Neural cell (in vitro differentiated cells): ENCODE data around the gene APP. TPM values are rescaled to one million over a fixed set of nuclear protein-coding genes. Genes with fewer than 3 reads are reported as not detected.
"Not testable (repeated sequence)": the region's sequence is repeated elsewhere in the genome, so short reads cannot be mapped to it uniquely, and the experiment has no call there.

Source experiments
- H2AFZ ChIP-seq: fragments of 200-600, 300-800 bp; sonication (generic), shearing (Covaris generic); 2 replicates; pipeline ENCODE4 v1.6.0; 2014; ENCODE audit warnings: low read depth, mild to moderate bottlenecking, antibody characterized with exemption, low read length, moderate library complexity
- H3F3A ChIP-seq: fragments of 200-600 bp; shearing (Covaris generic); 2 replicates; pipeline ENCODE4 v1.6.1; 2016; ENCODE audit warnings: mild to moderate bottlenecking, moderate library complexity, mixed read lengths, antibody characterized with exemption, low read length; ENCODE audit not compliant: insufficient read depth, poor library complexity, severe bottlenecking
- H3K27ac ChIP-seq: fragments of 200-600, 300-800 bp; sonication (generic), shearing (Covaris generic); 2 replicates; pipeline ENCODE4 v1.5.1; 2014; ENCODE audit warnings: mild to moderate bottlenecking, low read length, moderate library complexity
- H3K27me3 ChIP-seq: fragments of 300-800, 200-600 bp; sonication (generic), shearing (Covaris generic); 2 replicates; pipeline ENCODE4 v1.6.0; 2014; ENCODE audit warnings: mild to moderate bottlenecking, low read depth, low read length, moderate library complexity; ENCODE audit not compliant: insufficient read depth
- H3K36me3 ChIP-seq: fragments of 300-800, 200-600 bp; sonication (generic), shearing (Covaris generic); 2 replicates; pipeline ENCODE4 v1.5.1; 2014; ENCODE audit warnings: mild to moderate bottlenecking, antibody characterized with exemption, low read length, moderate library complexity; ENCODE audit not compliant: insufficient read depth
- H3K4me2 ChIP-seq: fragments of 300-800, 200-600 bp; sonication (generic), shearing (Covaris generic); 2 replicates; pipeline ENCODE4 v1.6.0; 2014; ENCODE audit warnings: mild to moderate bottlenecking, low read length
- H3K4me3 ChIP-seq: fragments of 300-800, 200-600 bp; sonication (generic), shearing (Covaris generic); 2 replicates; pipeline ENCODE4 v1.5.1; 2014; ENCODE audit warnings: mild to moderate bottlenecking, low read length, moderate library complexity
- H3K79me2 ChIP-seq: fragments of 200-600 bp; shearing (Covaris generic); replicated peaks from 2 replicates; pipeline ENCODE4 v1.6.0; 2014; ENCODE audit warnings: mild to moderate bottlenecking, low read length, moderate library complexity; ENCODE audit not compliant: insufficient read depth
- H3K9ac ChIP-seq: fragments of 300-800, 200-600 bp; sonication (generic), shearing (Covaris generic); 2 replicates; pipeline ENCODE4 v1.6.1; 2016; ENCODE audit warnings: mild to moderate bottlenecking, low read length, mixed read lengths
- H3K9me2 ChIP-seq: fragments of 200-600 bp; shearing (Covaris generic); 2 replicates; pipeline ENCODE4 v1.6.1; 2016; ENCODE audit warnings: mild to moderate bottlenecking, low read length, mixed read lengths; ENCODE audit not compliant: insufficient read depth
- H3K9me3 ChIP-seq: fragments of 200-600, 300-800 bp; sonication (generic), shearing (Covaris generic); 2 replicates; pipeline ENCODE4 v1.6.1; 2016; ENCODE audit warnings: mild to moderate bottlenecking, mixed run types, low read length, moderate library complexity, mixed read lengths
- H4K20me1 ChIP-seq: fragments of 200-600 bp; shearing (Covaris generic); 2 replicates; pipeline ENCODE4 v1.6.1; 2016; ENCODE audit warnings: mild to moderate bottlenecking, mixed run types; ENCODE audit not compliant: insufficient read depth
- CTCF ChIP-seq: fragments of 450-650 bp; IDR thresholded peaks from 2 replicates; pipeline ENCODE4 v1.5.1; 2014; ENCODE audit warnings: antibody characterized with exemption, mild to moderate bottlenecking, moderate library complexity; ENCODE audit not compliant: poor library complexity, severe bottlenecking
- EP300 ChIP-seq: fragments of 450-650 bp; conservative IDR thresholded peaks from 2 replicates; pipeline ENCODE4 v1.6.1; 2014; ENCODE audit warnings: antibody characterized with exemption, mild to moderate bottlenecking, moderate library complexity; ENCODE audit not compliant: poor library complexity, severe bottlenecking
- EZH2 ChIP-seq: fragments of 200-600, 300-800 bp; shearing (Covaris generic), sonication (generic); IDR thresholded peaks from 2 replicates; pipeline ENCODE4 v1.6.1; 2014; ENCODE audit warnings: antibody characterized with exemption, low read length, borderline replicate concordance, mild to moderate bottlenecking; ENCODE audit not compliant: insufficient read depth, poor library complexity, severe bottlenecking
- MXI1 ChIP-seq: fragments of 450-650 bp; conservative IDR thresholded peaks from 2 replicates; pipeline ENCODE4 v1.6.1; 2014; ENCODE audit warnings: antibody characterized with exemption, mild to moderate bottlenecking; ENCODE audit not compliant: poor library complexity, severe bottlenecking
- POLR2AphosphoS5 ChIP-seq: IDR thresholded peaks from 2 replicates; pipeline ENCODE4 v1.6.1; 2012
- RAD21 ChIP-seq: fragments of 450-650 bp; conservative IDR thresholded peaks from 2 replicates; pipeline ENCODE4 v1.6.1; 2014; ENCODE audit warnings: antibody characterized with exemption, mild to moderate bottlenecking, moderate library complexity
- REST ChIP-seq: IDR thresholded peaks from 2 replicates; pipeline ENCODE4 v1.6.1; 2012; ENCODE audit warnings: borderline replicate concordance
- SMC3 ChIP-seq: fragments of 450-650 bp; conservative IDR thresholded peaks from 2 replicates; pipeline ENCODE4 v1.6.1; 2014; ENCODE audit warnings: antibody characterized with exemption, mild to moderate bottlenecking, moderate library complexity; ENCODE audit not compliant: poor library complexity
- TAF1 ChIP-seq: IDR thresholded peaks from 2 replicates; pipeline ENCODE4 v1.6.1; 2012; ENCODE audit warnings: low read depth
- polyA plus RNA-seq: library from polyadenylated mRNA; depleted of rRNA; stranded (reverse); fragments of >200 nt; gene quantifications from 2 replicates; pipeline ENCODE4 v1.2.3, GENCODE V29; 2014

Gene APP
- polyA plus RNA-seq, 1 donor from 2014 or later: 470 TPM

GRCh38 chr21:26027696-26028095 is 142.9 kb downstream of the APP start:
- Histone ChIP-seq H3F3A (no peaks in the 10 kb centered on the region), H3K9me3 (no peaks in the 10 kb centered on the region), H3K36me3 (no peaks in the 10 kb centered on the region), H3K9me2 (no peaks in the 10 kb centered on the region), H3K27me3 (no peaks in the 10 kb centered on the region), H3K4me3 (no peak overlapping the region), H4K20me1 (no peaks in the 10 kb centered on the region), H3K27ac (no peak overlapping the region), H3K9ac (no peak overlapping the region), H2AFZ (no peak overlapping the region), H3K79me2 (peaks cover 30% of the 10 kb centered on the region), H3K4me2 (no peak overlapping the region)
- no peak for TF ChIP-seq EZH2
- TF ChIP-seq POLR2AphosphoS5: no peak
- no peak for TF ChIP-seq SMC3

GRCh38 chr21:26025536-26026512 is 144.7 kb downstream of the APP start:
- H3K4me3 ChIP-seq: no peak overlapping the region
- no peak overlapping the region for H3K4me2 ChIP-seq
- H3K27me3 ChIP-seq: no peaks in the 10 kb centered on the region
- no peaks in the 10 kb centered on the region for H3K9me2 ChIP-seq
- H3K9ac ChIP-seq: no peak overlapping the region
- no peaks in the 10 kb centered on the region for H4K20me1 ChIP-seq
- TF ChIP-seq SMC3: no peak
- TF ChIP-seq MXI1: no peak
- no peak for TF ChIP-seq RAD21
- TF ChIP-seq CTCF: no peak
- no peak for TF ChIP-seq TAF1
- no peak for TF ChIP-seq EZH2
- no peak for TF ChIP-seq REST
- no peak for TF ChIP-seq EP300
- no peak for TF ChIP-seq POLR2AphosphoS5
- no peak overlapping the region for H2AFZ ChIP-seq
- H3K79me2 ChIP-seq: peaks cover 37% of the 10 kb centered on the region
- no peaks in the 10 kb centered on the region for H3F3A ChIP-seq
- H3K36me3 ChIP-seq: peaks cover 7% of the 10 kb centered on the region
- no peak overlapping the region for H3K27ac ChIP-seq
- no peaks in the 10 kb centered on the region for H3K9me3 ChIP-seq

- H3K36me3 ChIP-seq, H3K9me3 ChIP-seq, H3K4me3 ChIP-seq, H3K4me2 ChIP-seq, H3K27me3 ChIP-seq, H3K9me2 ChIP-seq, H4K20me1 ChIP-seq, H3F3A ChIP-seq, H3K9ac ChIP-seq, H3K27ac ChIP-seq, H2AFZ ChIP-seq: not testable (repeated sequence)
- peaks cover 32% of the 10 kb centered on the region for H3K79me2 ChIP-seq
Measured at GRCh38 chr21:26023406-26023805, 147.2 kb downstream of the APP start.

GRCh38 chr21:26022598-26023337 is 147.8 kb downstream of the APP start:
- not testable (repeated sequence) for H3K9me3 ChIP-seq, H3K9me2 ChIP-seq, H4K20me1 ChIP-seq, H3K4me2 ChIP-seq, H3K27ac ChIP-seq, H3K9ac ChIP-seq, H2AFZ ChIP-seq, H3K4me3 ChIP-seq, H3F3A ChIP-seq, H3K27me3 ChIP-seq, H3K36me3 ChIP-seq
- peaks cover 32% of the 10 kb centered on the region for H3K79me2 ChIP-seq
